ENCODE results near the gene ITPR1.

GRCh38 chr3:4894891-4895530 is 401.9 kb downstream of the ITPR1 start:
- TF ChIP-seq ETS1 (IDR thresholded peaks at IDR 0.05) (no peak), CTCF (conservative IDR thresholded peaks at IDR 0.05; ENCODE audit: low read depth in 2 of 2) (no peak), EZH2phosphoT487 (IDR thresholded peaks at IDR 0.05; ENCODE audit: unreplicated experiment) (no peak), EZH2 (IDR thresholded peaks at IDR 0.05; ENCODE audit: low read depth, unreplicated experiment) (no peak), REST (IDR thresholded peaks at IDR 0.05; ENCODE audit: unreplicated experiment) (no peak), CREB1 (CRISPR knock-in tag; IDR thresholded peaks at IDR 0.05; ENCODE audit: low read depth) (no peak), POLR2AphosphoS5 (IDR thresholded peaks at IDR 0.05; ENCODE audit: low read depth) (no peak), NANOG (IDR thresholded peaks at IDR 0.05; ENCODE audit: borderline replicate concordance) (no peak), STAT1 (IDR thresholded peaks at IDR 0.05; ENCODE audit: unreplicated experiment) (no peak), JUNB (IDR thresholded peaks at IDR 0.05; ENCODE audit: unreplicated experiment) (no peak), ZNF462 (CRISPR knock-in tag; IDR thresholded peaks at IDR 0.05) (no peak), ZNF114 (CRISPR knock-in tag; IDR thresholded peaks at IDR 0.05) (no peak), ZNF331 (CRISPR knock-in tag; IDR thresholded peaks at IDR 0.05; ENCODE audit: low read depth) (no peak)

All from GM23338 (cell line).